GM23248 (cell line): ENCODE data around the gene MED17. TPM values are rescaled to one million over a fixed set of nuclear protein-coding genes. Genes with fewer than 3 reads are reported as not detected.

Source experiments
- DNase-seq: peaks from one replicate; pipeline ENCODE4 v3.0.0-alpha.2; 2015
- H2AFZ ChIP-seq: fragments of 200-600 bp; sonication (generic); 2 replicates; pipeline ENCODE4 v1.6.1; 2016; ENCODE audit warnings: antibody characterized with exemption
- H3F3A ChIP-seq: fragments of 200-600 bp; sonication (generic); 2 replicates; pipeline ENCODE4 v1.6.1; 2016; ENCODE audit warnings: mild to moderate bottlenecking, antibody characterized with exemption, mixed run types; ENCODE audit not compliant: insufficient read depth
- H3K27ac ChIP-seq: fragments of 200-600 bp; sonication (generic); 2 replicates; pipeline ENCODE4 v1.5.1; 2016; ENCODE audit warnings: mild to moderate bottlenecking
- H3K27me3 ChIP-seq: fragments of 200-600 bp; sonication (generic); replicated peaks from 2 replicates; pipeline ENCODE4 v1.6.1; 2016; ENCODE audit warnings: mild to moderate bottlenecking; ENCODE audit not compliant: insufficient read depth
- H3K36me3 ChIP-seq: fragments of 200-600 bp; sonication (generic); 2 replicates; pipeline ENCODE4 v1.6.1; 2016; ENCODE audit warnings: low read depth, mild to moderate bottlenecking
- H3K4me1 ChIP-seq: fragments of 200-600 bp; sonication (generic); 2 replicates; pipeline ENCODE4 v1.6.1; 2016; ENCODE audit warnings: mild to moderate bottlenecking; ENCODE audit not compliant: insufficient read depth
- H3K4me2 ChIP-seq: fragments of 200-600 bp; sonication (generic); one replicate; pipeline ENCODE4 v1.6.1; 2016; ENCODE audit warnings: mild to moderate bottlenecking; ENCODE audit not compliant: unreplicated experiment
- H3K4me3 ChIP-seq: fragments of 200-600 bp; sonication (generic); 2 replicates; pipeline ENCODE4 v1.5.1; 2016; ENCODE audit warnings: mild to moderate bottlenecking
- H3K79me2 ChIP-seq: fragments of 200-600 bp; sonication (generic); 2 replicates; pipeline ENCODE4 v1.6.1; 2016; ENCODE audit warnings: mild to moderate bottlenecking; ENCODE audit not compliant: insufficient read depth
- H3K9ac ChIP-seq: fragments of 200-600 bp; sonication (generic); 2 replicates; pipeline ENCODE4 v1.6.1; 2016; ENCODE audit warnings: mild to moderate bottlenecking
- H3K9me2 ChIP-seq: fragments of 200-600 bp; sonication (generic); 2 replicates; pipeline ENCODE4 v1.6.1; 2016; ENCODE audit warnings: mixed run types, mild to moderate bottlenecking, moderate library complexity; ENCODE audit not compliant: insufficient read depth
- H3K9me3 ChIP-seq: fragments of 200-600 bp; sonication (generic); one replicate; pipeline ENCODE4 v1.6.1; 2017; ENCODE audit warnings: low read depth
- H4K20me1 ChIP-seq: fragments of 200-600 bp; sonication (generic); 2 replicates; pipeline ENCODE4 v1.6.0; 2016; ENCODE audit not compliant: insufficient read depth
- EZH2 ChIP-seq: fragments of 200-600 bp; sonication (generic); IDR thresholded peaks from 2 replicates; pipeline ENCODE4 v1.6.1; 2018; ENCODE audit warnings: antibody characterized with exemption, mild to moderate bottlenecking; ENCODE audit not compliant: insufficient read depth, poor library complexity, severe bottlenecking
- EZH2phosphoT487 ChIP-seq: fragments of 200-600 bp; sonication (generic); IDR thresholded peaks from 2 replicates; pipeline ENCODE4 v1.6.1; 2018; ENCODE audit warnings: antibody characterized with exemption, moderate library complexity, mild to moderate bottlenecking, low read depth; ENCODE audit not compliant: insufficient read depth
- WGBS, 2 experiments: methylation state at CpG; one replicate each; pipeline ENCODE4 v1.1.6; 2015 to 2017; ENCODE audit warnings: low lambda C conversion rate in 2 of 2, low coverage in 1 of 2; ENCODE audit errors: missing lambda C conversion rate in 2 of 2; 5-methylcytosine and 5-hydroxymethylcytosine counted together
- in situ Hi-C: fragments of 300-500 bp; cut with MboI; formaldehyde crosslinking; loops from 2 replicates; pipeline ENCODE4 v1.15.0; 2020
- polyA plus RNA-seq: library from polyadenylated mRNA; unstranded; fragments of >200 nt; fragmentation: Nextera tagmentation; extraction: Ambion mirVana; gene quantifications from 2 replicates; pipeline ENCODE4 v1.2.1, GENCODE V29; 2016
- total RNA-seq: library from RNA; depleted of rRNA; stranded (reverse); fragments of >200 nt; shearing (Covaris generic); gene quantifications from 2 replicates; pipeline ENCODE4 v1.2.3, GENCODE V29; 2014

Gene MED17
- total and polyA plus RNA-seq, 2 experiments from 2014 or later: 22.2 to 22.4 TPM

- TF ChIP-seq EZH2 (no peak), EZH2phosphoT487 (no peak)
- H3K9me2 ChIP-seq: no peaks in the 10 kb centered on the region
- no peaks in the 10 kb centered on the region for H3K36me3 ChIP-seq
- 50 to 51% methylated on average over 3 of the region's 3 CpGs for WGBS, 2 experiments
- no peaks in the 10 kb centered on the region for H4K20me1 ChIP-seq
- in situ Hi-C loops: no loop called here
- H3K4me1 ChIP-seq: no peaks in the 10 kb centered on the region
- DNase-seq: no peak
- no peaks in the 10 kb centered on the region for H3K27me3 ChIP-seq
- H3K4me3 ChIP-seq: no peak overlapping the region
- no peak overlapping the region for H3K9ac ChIP-seq
- no peak overlapping the region for H3K4me2 ChIP-seq
- H3K27ac ChIP-seq: no peak overlapping the region
- no peak overlapping the region for H2AFZ ChIP-seq
- no peaks in the 10 kb centered on the region for H3K9me3 ChIP-seq
- no peaks in the 10 kb centered on the region for H3K79me2 ChIP-seq
- no peaks in the 10 kb centered on the region for H3F3A ChIP-seq
Observed at GRCh38 chr11:93831343-93832127, 47.5 kb downstream of the MED17 start.

DNA sequence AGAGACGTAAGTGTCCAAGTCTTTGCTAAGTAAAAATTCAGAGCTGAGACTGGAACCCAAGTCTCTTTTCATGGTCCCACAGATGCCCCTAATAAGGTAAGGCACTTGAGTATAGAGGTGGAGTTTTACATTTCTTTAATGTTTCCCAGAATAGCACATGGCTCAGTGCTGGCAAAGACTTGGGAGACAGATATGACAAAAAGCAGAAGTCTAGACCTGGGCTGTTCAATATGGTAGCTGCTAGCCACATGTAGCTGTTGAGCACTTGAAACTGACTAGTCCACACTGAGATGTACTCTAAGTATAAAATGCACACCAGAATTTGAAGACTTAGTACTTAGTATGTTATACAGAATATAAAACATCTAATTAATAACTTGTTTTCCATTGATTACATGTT lies 48.7 kb downstream of the MED17 start:
- in situ Hi-C loops: no loop called here
- no peak for DNase-seq
- 59 to 61% methylated on average over 1 of the region's 1 CpG for WGBS, 2 experiments

DNA sequence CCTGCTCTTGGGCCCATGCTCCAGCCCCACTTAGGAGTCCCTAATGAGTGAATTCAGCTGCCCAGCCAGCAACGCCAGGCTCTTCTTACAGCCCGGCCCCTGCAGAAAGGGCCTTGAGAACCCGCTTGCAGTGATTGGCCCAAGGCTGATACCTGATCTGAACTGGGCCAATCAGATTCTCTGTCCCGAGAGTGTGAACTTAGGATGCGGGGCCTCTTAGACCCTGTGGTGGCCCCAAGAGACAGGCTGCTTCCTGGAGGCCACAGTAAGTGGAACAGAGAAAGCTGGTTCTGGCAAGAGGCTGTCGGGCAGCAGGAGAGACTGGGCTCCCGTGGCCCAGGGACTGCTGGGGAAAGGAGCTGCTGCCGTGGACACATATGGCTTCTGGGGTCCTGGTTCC lies 54.9 kb downstream of the MED17 start:
- Histone ChIP-seq H2AFZ (no peak overlapping the region), H4K20me1 (no peaks in the 10 kb centered on the region), H3K4me3 (no peak overlapping the region), H3F3A (peaks cover 4% of the 10 kb centered on the region; the same call in 1 of the 2 replicates), H3K79me2 (no peaks in the 10 kb centered on the region), H3K27me3 (no peaks in the 10 kb centered on the region), H3K9me2 (no peaks in the 10 kb centered on the region), H3K27ac (no peak overlapping the region), H3K4me2 (no peak overlapping the region), H3K4me1 (no peaks in the 10 kb centered on the region), H3K9me3 (no peaks in the 10 kb centered on the region), H3K9ac (no peak overlapping the region), H3K36me3 (no peaks in the 10 kb centered on the region)
- TF ChIP-seq EZH2phosphoT487 (no peak), EZH2 (no peak)
- DNase-seq: no peak
- WGBS, 2 experiments: 81 to 87% methylated on average over 8 of the region's 8 CpGs
- in situ Hi-C loops: no loop called here

More for the DNA sequence above, 48.7 kb downstream of the MED17 start:
- H3K9ac ChIP-seq: no peak overlapping the region
- H3K4me1 ChIP-seq: no peaks in the 10 kb centered on the region
- no peaks in the 10 kb centered on the region for H3K79me2 ChIP-seq
- no peaks in the 10 kb centered on the region for H4K20me1 ChIP-seq
- H3F3A ChIP-seq: no peaks in the 10 kb centered on the region
- H2AFZ ChIP-seq: no peak overlapping the region
- TF ChIP-seq EZH2phosphoT487 (no peak), EZH2 (no peak)
- H3K9me3 ChIP-seq: no peaks in the 10 kb centered on the region
- H3K9me2 ChIP-seq: no peaks in the 10 kb centered on the region
- H3K36me3 ChIP-seq: no peaks in the 10 kb centered on the region
- H3K27me3 ChIP-seq: no peaks in the 10 kb centered on the region
- no peak overlapping the region for H3K27ac ChIP-seq
- no peak overlapping the region for H3K4me3 ChIP-seq
- H3K4me2 ChIP-seq: no peak overlapping the region

GRCh38 chr11:93840180-93840579 lies 56.1 kb downstream of the MED17 start:
- no peak for TF ChIP-seq EZH2phosphoT487
- TF ChIP-seq EZH2: no peak
- Histone ChIP-seq H3K27me3 (no peaks in the 10 kb centered on the region), H3K36me3 (no peaks in the 10 kb centered on the region), H2AFZ (no peak overlapping the region), H3K9ac (no peak overlapping the region), H3K9me3 (no peaks in the 10 kb centered on the region), H3K79me2 (no peaks in the 10 kb centered on the region), H3K27ac (no peak overlapping the region), H3K4me1 (no peaks in the 10 kb centered on the region), H3F3A (peaks cover 4% of the 10 kb centered on the region; the same call in 1 of the 2 replicates), H3K9me2 (no peaks in the 10 kb centered on the region), H3K4me2 (no peak overlapping the region), H3K4me3 (no peak overlapping the region), H4K20me1 (no peaks in the 10 kb centered on the region)
- WGBS, 2 experiments: 29 to 40% methylated on average over 2 of the region's 2 CpGs
- no peak for DNase-seq
- in situ Hi-C loops: no loop called here

- DNase-seq: no peak
- Histone ChIP-seq H3K27ac (no peak overlapping the region), H3K79me2 (no peaks in the 10 kb centered on the region), H3K9me3 (no peaks in the 10 kb centered on the region), H3K27me3 (no peaks in the 10 kb centered on the region), H3F3A (peaks cover 4% of the 10 kb centered on the region; the same call in 1 of the 2 replicates), H3K9ac (no peak overlapping the region), H3K36me3 (no peaks in the 10 kb centered on the region), H3K4me1 (no peaks in the 10 kb centered on the region), H3K9me2 (no peaks in the 10 kb centered on the region), H4K20me1 (no peaks in the 10 kb centered on the region), H2AFZ (no peak overlapping the region), H3K4me3 (no peak overlapping the region), H3K4me2 (no peak overlapping the region)
- in situ Hi-C loops: no loop called here
- no peak for TF ChIP-seq EZH2
- no peak for TF ChIP-seq EZH2phosphoT487
- 68 to 71% methylated on average over 3 of the region's 3 CpGs for WGBS, 2 experiments
Observed at GRCh38 chr11:93840981-93841380, 56.9 kb downstream of the MED17 start.
